Choroid plexus epithelial cell (primary cell): ENCODE data around the gene KIAA1671.
"Not testable (repeated sequence)": the region's sequence is repeated elsewhere in the genome, so short reads cannot be mapped to it uniquely, and the experiment has no call there.

Source experiments
- DNase-seq: peaks from one replicate; pipeline ENCODE4 v3.0.0-alpha.2; 2010; ENCODE audit warnings: low read depth
- H3K4me3 ChIP-seq: 2 replicates; pipeline ENCODE4 v1.5.1; 2011; ENCODE audit warnings: low read depth, mild to moderate bottlenecking, control low read depth, low read length, moderate library complexity
- CTCF ChIP-seq: conservative IDR thresholded peaks from 2 replicates; pipeline ENCODE4 v1.5.1; 2011; ENCODE audit warnings: low read depth, mild to moderate bottlenecking, control low read depth, inconsistent platforms, low read length, moderate library complexity

KIAA1671 gene

GRCh38 chr22:25176799-25177198, 224.3 kb downstream of the KIAA1671 start:
- DNase-seq: no peak
- H3K4me3 ChIP-seq: no peak overlapping the region
- no peak for TF ChIP-seq CTCF

- no peak overlapping the region for H3K4me3 ChIP-seq
- DNase-seq: no peak
- no peak for TF ChIP-seq CTCF
Observed at GRCh38 chr22:25177226-25177625, 224.7 kb downstream of the KIAA1671 start.

- no peak for TF ChIP-seq CTCF
- DNase-seq: no peak
- no peak overlapping the region for H3K4me3 ChIP-seq
Observed at GRCh38 chr22:25177895-25178294, 225.4 kb downstream of the KIAA1671 start.

- not testable (repeated sequence) for DNase-seq, H3K4me3 ChIP-seq
Observed at GRCh38 chr22:25178348-25178747, 225.8 kb downstream of the KIAA1671 start.

- not testable (repeated sequence) for H3K4me3 ChIP-seq, DNase-seq
Observed at GRCh38 chr22:25178869-25179631, 226.5 kb downstream of the KIAA1671 start.

GRCh38 chr22:25182131-25183110, 229.9 kb downstream of the KIAA1671 start:
- no peak for TF ChIP-seq CTCF
- no peak for DNase-seq
- H3K4me3 ChIP-seq: no peak overlapping the region

- TF ChIP-seq CTCF: no peak
- DNase-seq: no peak
- no peak overlapping the region for H3K4me3 ChIP-seq
Observed at GRCh38 chr22:25183949-25184619, 231.6 kb downstream of the KIAA1671 start.
